Smooth muscle cell (in vitro differentiated cells): ENCODE measurements around the gene ZBTB8A. TPM values are rescaled to one million over a fixed set of nuclear protein-coding genes. Genes with fewer than 3 reads are reported as not detected.
A peak's percentile ranks its signal among the peaks of the same experiment; 100 is the strongest.

Experiments
- DNase-seq: peaks from one replicate; lab custom pipeline; 2025; ENCODE audit not compliant: unreplicated experiment; lab: John Stamatoyannopoulos, UW
- H2AFZ ChIP-seq: fragments of 200-600 bp; sonication (generic); 2 replicates; pipeline ENCODE4 v1.6.0; 2016; ENCODE audit warnings: antibody characterized with exemption, low read depth, mild to moderate bottlenecking
- H3F3A ChIP-seq: fragments of 200-600 bp; sonication (generic); 2 replicates; pipeline ENCODE4 v1.6.0; 2017; ENCODE audit warnings: antibody characterized with exemption, low read depth
- H3K27ac ChIP-seq: fragments of 200-600 bp; sonication (generic); 2 replicates; pipeline ENCODE4 v1.5.1; 2016; ENCODE audit warnings: low read depth, mild to moderate bottlenecking
- H3K27me3 ChIP-seq: fragments of 200-600 bp; sonication (generic); 2 replicates; pipeline ENCODE4 v1.6.1; 2016; ENCODE audit warnings: low read depth, mild to moderate bottlenecking
- H3K36me3 ChIP-seq: fragments of 200-600 bp; sonication (generic); 2 replicates; pipeline ENCODE4 v1.5.1; 2016; ENCODE audit warnings: low read depth
- H3K4me1 ChIP-seq: fragments of 200-600 bp; sonication (generic); 2 replicates; pipeline ENCODE4 v1.5.1; 2016; ENCODE audit warnings: low read depth
- H3K4me2 ChIP-seq: fragments of 200-600 bp; sonication (generic); 2 replicates; pipeline ENCODE4 v1.6.0; 2016; ENCODE audit warnings: mild to moderate bottlenecking
- H3K4me3 ChIP-seq: fragments of 200-600 bp; sonication (generic); 2 replicates; pipeline ENCODE4 v1.5.1; 2016; ENCODE audit warnings: mild to moderate bottlenecking
- H3K79me2 ChIP-seq: fragments of 200-600 bp; sonication (generic); 2 replicates; pipeline ENCODE4 v1.6.0; 2016; ENCODE audit warnings: low read depth, mild to moderate bottlenecking
- H3K9ac ChIP-seq: fragments of 200-600 bp; sonication (generic); 2 replicates; pipeline ENCODE4 v1.6.0; 2016; ENCODE audit warnings: low read depth
- H3K9me3 ChIP-seq: fragments of 200-600 bp; sonication (generic); replicated peaks from 2 replicates; pipeline ENCODE4 v1.5.1; 2016; ENCODE audit warnings: low read depth
- H4K20me1 ChIP-seq: fragments of 200-600 bp; sonication (generic); 2 replicates; pipeline ENCODE4 v1.6.0; 2016; ENCODE audit warnings: low read depth
- WGBS: methylation state at CpG from one replicate; pipeline ENCODE4 v1.1.7; 2016; ENCODE audit warnings: low lambda C conversion rate; 5-methylcytosine and 5-hydroxymethylcytosine counted together
- polyA plus RNA-seq: library from polyadenylated mRNA; unstranded; fragments of >200 nt; fragmentation: Nextera tagmentation; extraction: Ambion mirVana; gene quantifications from 2 replicates; pipeline ENCODE4 v1.2.1, GENCODE V29; 2016
- total RNA-seq: library from RNA; depleted of rRNA; stranded (reverse); fragments of >200 nt; gene quantifications from 2 replicates; pipeline ENCODE4 v1.2.3, GENCODE V29; 2014
- TF ChIP-seq, protein P1 (sequence below): fragments of 200-600 bp; sonication (generic); IDR thresholded peaks from 2 replicates; pipeline ENCODE4 v1.5.1; 2017; ENCODE audit warnings: borderline replicate concordance, mild to moderate bottlenecking, antibody characterized with exemption; ENCODE audit not compliant: insufficient read depth, poor library complexity, severe bottlenecking

The ZBTB8A gene
- total and polyA plus RNA-seq, 2 experiments from 2014 or later: 4.2 to 8.8 TPM

DNA sequence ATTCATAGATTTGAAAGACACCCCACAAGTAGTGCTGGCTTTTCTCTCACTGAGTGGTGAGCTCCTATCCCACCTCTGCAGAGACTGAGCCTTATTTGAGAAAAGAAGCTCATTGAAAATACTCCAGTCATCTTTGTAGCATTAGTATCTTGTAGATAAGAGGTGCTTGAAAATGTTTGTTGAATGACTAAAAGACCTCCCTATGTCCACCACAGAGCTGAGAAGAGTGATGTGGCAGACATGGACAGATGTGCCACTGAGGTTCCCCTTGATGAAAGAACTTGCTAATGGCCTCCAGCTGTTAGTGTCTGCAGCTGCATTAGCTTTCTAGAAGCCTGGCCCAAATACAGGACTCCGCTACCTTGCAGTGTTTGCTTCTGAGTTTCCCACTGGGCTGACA, 29.3 kb upstream of the ZBTB8A start:
- no peak for DNase-seq
- Histone ChIP-seq H3K79me2 (no peaks in the 10 kb centered on the region), H4K20me1 (no peaks in the 10 kb centered on the region), H3K27ac (no peak overlapping the region), H3K27me3 (no peaks in the 10 kb centered on the region), H3K9ac (no peak overlapping the region), H3K4me2 (no peak overlapping the region), H3K36me3 (no peaks in the 10 kb centered on the region), H3K4me3 (no peak overlapping the region), H3K9me3 (no peaks in the 10 kb centered on the region), H3F3A (no peaks in the 10 kb centered on the region), H3K4me1 (no peaks in the 10 kb centered on the region), H2AFZ (no peak overlapping the region)
- 100% methylated on average over 1 of the region's 1 CpG for WGBS
- TF ChIP-seq, protein P1, sequence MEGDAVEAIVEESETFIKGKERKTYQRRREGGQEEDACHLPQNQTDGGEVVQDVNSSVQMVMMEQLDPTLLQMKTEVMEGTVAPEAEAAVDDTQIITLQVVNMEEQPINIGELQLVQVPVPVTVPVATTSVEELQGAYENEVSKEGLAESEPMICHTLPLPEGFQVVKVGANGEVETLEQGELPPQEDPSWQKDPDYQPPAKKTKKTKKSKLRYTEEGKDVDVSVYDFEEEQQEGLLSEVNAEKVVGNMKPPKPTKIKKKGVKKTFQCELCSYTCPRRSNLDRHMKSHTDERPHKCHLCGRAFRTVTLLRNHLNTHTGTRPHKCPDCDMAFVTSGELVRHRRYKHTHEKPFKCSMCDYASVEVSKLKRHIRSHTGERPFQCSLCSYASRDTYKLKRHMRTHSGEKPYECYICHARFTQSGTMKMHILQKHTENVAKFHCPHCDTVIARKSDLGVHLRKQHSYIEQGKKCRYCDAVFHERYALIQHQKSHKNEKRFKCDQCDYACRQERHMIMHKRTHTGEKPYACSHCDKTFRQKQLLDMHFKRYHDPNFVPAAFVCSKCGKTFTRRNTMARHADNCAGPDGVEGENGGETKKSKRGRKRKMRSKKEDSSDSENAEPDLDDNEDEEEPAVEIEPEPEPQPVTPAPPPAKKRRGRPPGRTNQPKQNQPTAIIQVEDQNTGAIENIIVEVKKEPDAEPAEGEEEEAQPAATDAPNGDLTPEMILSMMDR: no peak

DNA sequence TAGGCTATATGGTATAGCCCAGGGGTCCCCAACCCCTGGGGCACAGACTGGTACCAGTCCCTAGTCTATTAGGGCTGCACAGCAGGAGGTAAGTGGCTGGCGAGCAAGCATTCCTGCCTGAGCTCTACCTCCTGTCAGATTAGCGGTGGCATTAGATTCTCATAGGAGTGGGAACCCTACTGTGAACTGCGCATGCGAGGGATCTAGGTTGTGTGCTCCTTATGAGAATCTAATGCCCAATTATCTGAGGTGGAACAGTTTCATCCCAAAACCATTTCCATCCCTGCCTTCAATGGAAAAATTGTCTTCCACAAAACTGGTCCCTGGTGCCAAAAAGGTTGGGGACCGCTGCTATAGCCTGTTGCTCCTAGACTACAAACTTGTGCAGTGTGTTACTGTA, 22.8 kb upstream of the ZBTB8A start:
- Histone ChIP-seq H4K20me1 (no peaks in the 10 kb centered on the region), H3K27me3 (no peaks in the 10 kb centered on the region), H3K9me3 (no peaks in the 10 kb centered on the region), H3K4me3 (no peak overlapping the region), H3K79me2 (no peaks in the 10 kb centered on the region), H3K36me3 (no peaks in the 10 kb centered on the region), H3K9ac (no peak overlapping the region), H2AFZ (no peak overlapping the region), H3K4me2 (no peak overlapping the region), H3K27ac (no peak overlapping the region), H3F3A (no peaks in the 10 kb centered on the region), H3K4me1 (no peaks in the 10 kb centered on the region)
- no peak for DNase-seq
- TF ChIP-seq, protein P1: no peak
- 88% methylated on average over 5 of the region's 5 CpGs for WGBS

DNA sequence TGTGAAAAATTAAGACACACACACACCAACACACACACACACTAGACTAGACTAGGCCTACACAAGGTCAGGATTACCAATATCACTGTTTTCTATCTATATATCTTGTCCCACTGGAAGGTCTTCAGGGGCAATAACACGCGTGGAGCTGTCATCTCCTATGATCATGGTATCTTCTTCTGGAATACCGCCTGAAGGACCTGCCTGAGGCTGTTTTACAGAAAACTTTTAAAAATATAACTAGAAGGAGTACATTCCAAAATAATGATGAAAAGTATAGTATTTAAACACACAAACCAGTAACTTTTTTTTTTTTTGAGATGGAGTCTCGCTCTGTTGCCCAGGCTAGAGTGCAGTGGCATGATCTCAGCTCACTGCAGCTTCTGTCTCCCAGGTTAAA, 20.3 kb upstream of the ZBTB8A start:
- DNase-seq: no peak
- Histone ChIP-seq H2AFZ (no peak overlapping the region), H3K4me1 (no peaks in the 10 kb centered on the region), H3K9ac (no peak overlapping the region), H3K79me2 (no peaks in the 10 kb centered on the region), H3K27me3 (no peaks in the 10 kb centered on the region), H3F3A (no peaks in the 10 kb centered on the region), H3K36me3 (no peaks in the 10 kb centered on the region), H3K9me3 (no peaks in the 10 kb centered on the region), H3K27ac (no peak overlapping the region), H3K4me3 (no peak overlapping the region), H3K4me2 (no peak overlapping the region), H4K20me1 (no peaks in the 10 kb centered on the region)
- 91% methylated on average over 4 of the region's 4 CpGs for WGBS
- TF ChIP-seq, protein P1: no peak

DNA sequence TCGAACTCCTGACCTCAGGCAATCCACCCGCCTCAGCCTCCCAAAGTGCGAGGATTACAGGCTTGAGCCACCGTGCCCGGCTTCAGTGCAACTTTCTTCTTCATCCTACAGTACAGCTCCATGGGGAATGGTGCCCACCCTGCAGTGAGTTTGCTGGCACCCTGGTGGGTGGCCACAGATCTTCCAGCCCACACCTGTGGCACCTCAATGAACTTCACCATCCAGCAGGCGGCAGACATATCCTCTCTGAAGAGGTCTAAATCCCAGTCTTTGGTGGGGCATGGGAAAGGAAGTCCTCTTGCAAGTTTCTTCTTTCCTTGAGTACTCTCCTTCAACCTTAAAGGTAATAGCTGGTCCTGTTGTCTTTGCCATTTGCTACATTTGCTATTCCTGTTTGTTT, 18.1 kb upstream of the ZBTB8A start:
- Histone ChIP-seq H3F3A (no peaks in the 10 kb centered on the region), H3K79me2 (no peaks in the 10 kb centered on the region), H3K9me3 (no peaks in the 10 kb centered on the region), H4K20me1 (no peaks in the 10 kb centered on the region), H3K36me3 (no peaks in the 10 kb centered on the region), H3K4me3 (no peak overlapping the region), H2AFZ (no peak overlapping the region), H3K4me2 (peak overlapping the region; percentile 81), H3K27me3 (no peaks in the 10 kb centered on the region), H3K9ac (no peak overlapping the region), H3K27ac (no peak overlapping the region), H3K4me1 (no peaks in the 10 kb centered on the region)
- TF ChIP-seq, protein P1: no peak
- 87% methylated on average over 6 of the region's 6 CpGs for WGBS
- DNase-seq: no peak
